T-cell (primary cell): ENCODE measurements around the gene INHBB. TPM values are rescaled to one million over a fixed set of nuclear protein-coding genes. Genes with fewer than 3 reads are reported as not detected.

ENCODE experiments used
- ATAC-seq, 4 experiments: fragments of 200-7000 bp in 3 of 4; fragments of 150-1000 bp in 1 of 4; cut with Tn5 transposase; replicated peaks in 1 of 4; 1 replicate in 3 of 4; 2 replicates in 1 of 4; pipeline ENCODE4 v1.10.0; 2021; ENCODE audit warnings: moderate library complexity in 3 of 4, mild to moderate bottlenecking in 2 of 4, moderate number of reproducible peaks in 1 of 4
- CTCF ChIA-PET, 2 donors: fragments of 300-600 bp; sonication (Branson Sonifier 250); formaldehyde crosslinking; loops; one replicate each; lab custom pipeline; 2022; ENCODE audit warnings: antibody characterized with exemption in 2 of 2; lab: Charles Lee
- POLR2A ChIA-PET, 2 donors: fragments of 300-600 bp; sonication (Branson Sonifier 250); formaldehyde crosslinking; loops; one replicate each; lab custom pipeline; 2022; ENCODE audit warnings: antibody characterized with exemption in 2 of 2; lab: Charles Lee
- DNase-seq, 35 experiments: peaks; one replicate each; pipeline versions ENCODE4 v3.0.0 to v3.0.0-alpha.2; 2013 to 2023
- H3K27ac ChIP-seq: one replicate; pipeline ENCODE4 v1.5.1; 2013; ENCODE audit warnings: low read length
- H3K27me3 ChIP-seq, 2 experiments: replicated peaks in 1 of 2; 1 replicate in 1 of 2; 2 replicates in 1 of 2; pipeline versions ENCODE4 v1.6.1 to v1.7.0; 2013; ENCODE audit warnings: low read length in 1 of 2, mixed read lengths in 1 of 2; ENCODE audit not compliant: control insufficient read depth in 2 of 2, insufficient read depth in 2 of 2; ENCODE audit errors: extremely low read depth in 1 of 2
- H3K36me3 ChIP-seq, 2 donors: 1 replicate in 1 of 2; 2 replicates in 1 of 2; pipeline versions ENCODE4 v1.6.1 to v1.7.0; 2013; ENCODE audit warnings: low read length in 1 of 2; ENCODE audit not compliant: control insufficient read depth in 2 of 2, insufficient read depth in 1 of 2; ENCODE audit errors: extremely low read depth in 1 of 2
- H3K4me1 ChIP-seq, 2 experiments: 1 replicate in 1 of 2; 2 replicates in 1 of 2; pipeline versions ENCODE4 v1.6.1 to v1.7.0; 2013; ENCODE audit warnings: low read length in 2 of 2, mixed read lengths in 1 of 2; ENCODE audit not compliant: insufficient read depth in 2 of 2, control insufficient read depth in 1 of 2; ENCODE audit errors: extremely low read depth in 1 of 2
- H3K4me3 ChIP-seq, 2 donors: 1 replicate in 1 of 2; 2 replicates in 1 of 2; pipeline versions ENCODE4 v1.5.1 to v1.7.0; 2013; ENCODE audit warnings: mild to moderate bottlenecking in 2 of 2, low read length in 1 of 2, moderate library complexity in 1 of 2; ENCODE audit not compliant: control insufficient read depth in 1 of 2; ENCODE audit errors: extremely low read depth in 1 of 2
- H3K9me3 ChIP-seq: 2 replicates; pipeline ENCODE4 v1.7.0; 2013
- H3K27ac Mint-ChIP-seq, 2 donors: one replicate each; pipeline ENCODE4 v1.8.0; 2020 to 2021; ENCODE audit warnings: mild to moderate bottlenecking in 2 of 2, mixed read lengths in 2 of 2
- H3K27me3 Mint-ChIP-seq, 2 donors: one replicate each; pipeline ENCODE4 v1.8.0; 2021 to 2022; ENCODE audit warnings: mixed read lengths in 2 of 2
- H3K36me3 Mint-ChIP-seq: one replicate; pipeline ENCODE4 v1.8.0; 2021; ENCODE audit warnings: mixed read lengths
- H3K4me1 Mint-ChIP-seq, 3 donors: one replicate each; pipeline ENCODE4 v1.8.0; 2020 to 2022; ENCODE audit warnings: mixed read lengths in 3 of 3, mild to moderate bottlenecking in 1 of 3
- H3K4me3 Mint-ChIP-seq, 3 donors: one replicate each; pipeline ENCODE4 v1.8.0; 2020 to 2022; ENCODE audit warnings: mild to moderate bottlenecking in 3 of 3, mixed read lengths in 3 of 3, moderate library complexity in 3 of 3
- H3K9me3 Mint-ChIP-seq, 3 donors: one replicate each; pipeline ENCODE4 v1.8.0; 2020 to 2022; ENCODE audit warnings: mixed read lengths in 3 of 3
- WGBS: methylation state at CpG from one replicate; pipeline ENCODE4 v1.1.5; 2013; ENCODE audit warnings: missing lambda C conversion rate; ENCODE audit not compliant: insufficient coverage; 5-methylcytosine and 5-hydroxymethylcytosine counted together
- total RNA-seq, 35 experiments: library from RNA in 6 of 35; stranded (reverse) in 6 of 35; fragments of 120-200 nt in 1 of 35; gene quantifications; one replicate each; pipeline versions ENCODE4 v1.2.1 to v1.2.4 and lab custom pipeline; 2013 to 2026

INHBB gene
- total RNA-seq, 5 donors from 2014 or later (not counting 1 experiment from before 2014, with no cell fraction given) = 0.09 to 0.19 (median 0.10) TPM; not detected in 2

- 79% methylated on average over 6 of the region's 19 CpGs for WGBS
- Histone ChIP-seq H3K27me3 (peaks cover 0 to 34% of the 10 kb centered on the region in 2 experiments), H3K4me1 (no peaks in the 10 kb centered on the region), H3K27ac (no peak overlapping the region), H3K9me3 (no peaks in the 10 kb centered on the region), H3K4me3 (no peak overlapping the region), H3K36me3 (no peaks in the 10 kb centered on the region)
- ATAC-seq (no peak), DNase-seq (no peak)
- Mint-ChIP-seq H3K4me1 (no peaks in the 10 kb centered on the region), H3K27me3 (peaks cover 10 to 17% of the 10 kb centered on the region in 2 donors), H3K9me3 (no peaks in the 10 kb centered on the region), H3K4me3 (no peak overlapping the region), H3K27ac (no peak overlapping the region), H3K36me3 (no peaks in the 10 kb centered on the region)
- ChIA-PET POLR2A (no interaction called here), CTCF (interaction anchor here in 1 of 2 donors (0.6 kb wide), 1 partner anchor 64 kb away, joined by 3 read pairs; no protein-coding TSS in a partner anchor)
Observed at GRCh38 chr2:120376679-120377640, 31.0 kb downstream of the INHBB start.

- ChIA-PET POLR2A (no interaction called here), CTCF (interaction anchor here in 1 of 2 donors (0.5 kb wide), 1 partner anchor 130 kb away, joined by 6 read pairs; no protein-coding TSS in a partner anchor)
- Histone ChIP-seq H3K4me1 (no peaks in the 10 kb centered on the region), H3K27me3 (peaks cover 0 to 27% of the 10 kb centered on the region in 2 experiments), H3K36me3 (no peaks in the 10 kb centered on the region), H3K27ac (no peak overlapping the region), H3K9me3 (no peaks in the 10 kb centered on the region), H3K4me3 (no peak overlapping the region)
- Mint-ChIP-seq H3K36me3 (no peaks in the 10 kb centered on the region), H3K4me1 (no peaks in the 10 kb centered on the region), H3K27ac (no peak overlapping the region), H3K27me3 (peaks cover 8 to 17% of the 10 kb centered on the region in 2 donors), H3K4me3 (no peak overlapping the region), H3K9me3 (no peaks in the 10 kb centered on the region)
- DNase-seq (no peak), ATAC-seq (no peak)
- WGBS = 75% methylated on average over 2 of the region's 3 CpGs
Observed at GRCh38 chr2:120378605-120379004, 32.7 kb downstream of the INHBB start.

- DNase-seq (no peak), ATAC-seq (no peak)
- Histone ChIP-seq H3K27ac (no peak overlapping the region), H3K4me3 (no peak overlapping the region), H3K36me3 (no peaks in the 10 kb centered on the region), H3K9me3 (no peaks in the 10 kb centered on the region), H3K4me1 (no peaks in the 10 kb centered on the region), H3K27me3 (peaks cover 0 to 39% of the 10 kb centered on the region in 2 experiments)
- no peaks in the 10 kb centered on the region for H3K36me3 Mint-ChIP-seq
- H3K4me3 Mint-ChIP-seq = no peak overlapping the region
- ChIA-PET CTCF (no interaction called here), POLR2A (no interaction called here)
- WGBS = 74% methylated on average over 17 of the region's 21 CpGs
- no peak overlapping the region for H3K27ac Mint-ChIP-seq
- H3K4me1 Mint-ChIP-seq = no peaks in the 10 kb centered on the region
- no peaks in the 10 kb centered on the region for H3K9me3 Mint-ChIP-seq
- peaks cover 8 to 17% of the 10 kb centered on the region in 2 donors for H3K27me3 Mint-ChIP-seq
Observed at GRCh38 chr2:120379916-120380893, 34.3 kb downstream of the INHBB start.

GRCh38 chr2:120381192-120381591 is 35.3 kb downstream of the INHBB start:
- Mint-ChIP-seq H3K4me3 (no peak overlapping the region), H3K4me1 (no peaks in the 10 kb centered on the region), H3K9me3 (no peaks in the 10 kb centered on the region), H3K36me3 (no peaks in the 10 kb centered on the region), H3K27me3 (peaks cover 8 to 17% of the 10 kb centered on the region in 2 donors), H3K27ac (no peak overlapping the region)
- H3K27ac ChIP-seq = no peak overlapping the region
- POLR2A ChIA-PET = no interaction called here
- CTCF ChIA-PET = no interaction called here
- no peaks in the 10 kb centered on the region for H3K4me1 ChIP-seq
- no peak overlapping the region for H3K4me3 ChIP-seq
- H3K27me3 ChIP-seq = peaks cover 0 to 35% of the 10 kb centered on the region in 2 experiments
- ATAC-seq (no peak), DNase-seq (no peak)
- H3K9me3 ChIP-seq = no peaks in the 10 kb centered on the region
- WGBS = 71% methylated on average over 6 of the region's 6 CpGs
- H3K36me3 ChIP-seq = no peaks in the 10 kb centered on the region

GRCh38 chr2:120381661-120382060 is 35.7 kb downstream of the INHBB start:
- no peak overlapping the region for H3K4me3 Mint-ChIP-seq
- H3K4me1 ChIP-seq = no peaks in the 10 kb centered on the region
- no peaks in the 10 kb centered on the region for H3K9me3 ChIP-seq
- no peaks in the 10 kb centered on the region for H3K4me1 Mint-ChIP-seq
- ChIA-PET POLR2A (no interaction called here), CTCF (no interaction called here)
- H3K4me3 ChIP-seq = no peak overlapping the region
- H3K27me3 ChIP-seq = peaks cover 0 to 31% of the 10 kb centered on the region in 2 experiments
- no peak overlapping the region for H3K27ac ChIP-seq
- no peak for ATAC-seq
- no peaks in the 10 kb centered on the region for H3K36me3 ChIP-seq
- no peaks in the 10 kb centered on the region for H3K36me3 Mint-ChIP-seq
- WGBS = 87% methylated on average over 4 of the region's 4 CpGs
- no peaks in the 10 kb centered on the region for H3K9me3 Mint-ChIP-seq
- H3K27ac Mint-ChIP-seq = no peak overlapping the region
- H3K27me3 Mint-ChIP-seq = peaks cover 8 to 17% of the 10 kb centered on the region in 2 donors
- DNase-seq = no peak

- H3K36me3 ChIP-seq = no peaks in the 10 kb centered on the region
- peaks cover 6 to 17% of the 10 kb centered on the region in 2 donors for H3K27me3 Mint-ChIP-seq
- 85% methylated on average over 8 of the region's 11 CpGs for WGBS
- no peak for DNase-seq
- H3K4me3 Mint-ChIP-seq = no peak overlapping the region
- no peak overlapping the region for H3K4me3 ChIP-seq
- ATAC-seq = no peak
- H3K27ac ChIP-seq = no peak overlapping the region
- no peaks in the 10 kb centered on the region for H3K9me3 Mint-ChIP-seq
- POLR2A ChIA-PET = no interaction called here
- no peaks in the 10 kb centered on the region for H3K36me3 Mint-ChIP-seq
- H3K9me3 ChIP-seq = no peaks in the 10 kb centered on the region
- H3K4me1 ChIP-seq = no peaks in the 10 kb centered on the region
- peaks cover 0 to 25% of the 10 kb centered on the region in 2 experiments for H3K27me3 ChIP-seq
- CTCF ChIA-PET = no interaction called here
- no peaks in the 10 kb centered on the region for H3K4me1 Mint-ChIP-seq
- H3K27ac Mint-ChIP-seq = no peak overlapping the region
Observed at GRCh38 chr2:120382541-120383144, 36.7 kb downstream of the INHBB start.
